PFSK-1 (cell line): ENCODE measurements around the gene CATSPERB.

Experiments used
- REST ChIP-seq, 2 experiments: IDR thresholded peaks; 2 replicates each; pipeline versions ENCODE4 v1.6.1 to v1.8.0; 2011 to 2012; ENCODE audit warnings: low read depth in 2 of 2, low read length in 2 of 2, control low read depth in 1 of 2, inconsistent platforms in 1 of 2, mild to moderate bottlenecking in 1 of 2, moderate library complexity in 1 of 2; ENCODE audit not compliant: insufficient read depth in 1 of 2
- TAF1 ChIP-seq: IDR thresholded peaks from 2 replicates; pipeline ENCODE4 v1.6.1; 2012; ENCODE audit warnings: low read length, control low read depth, borderline replicate concordance; ENCODE audit not compliant: insufficient read depth

- TF ChIP-seq REST (IDR thresholded peaks at IDR 0.05; ENCODE audit: insufficient read depth in 1 of 2, low read depth in 2 of 2, low read length in 2 of 2) = no peak
- no peak for TF ChIP-seq TAF1
Observed at GRCh38 chr14:91536327-91536726, 195.6 kb downstream of the CATSPERB start.
